Right renal pelvis (tissue), 4 donors: ENCODE results near the gene WWC1. TPM values are rescaled to one million over a fixed set of nuclear protein-coding genes. Genes with fewer than 3 reads are reported as not detected.
"Not testable (repeated sequence)": the region's sequence is repeated elsewhere in the genome, so short reads cannot be mapped to it uniquely, and the experiment has no call there.

Experiments
- DNase-seq, 4 donors: peaks; one replicate each; pipeline ENCODE4 v3.0.0-alpha.2; 2013; ENCODE audit warnings: low read depth in 4 of 4, low spot score in 3 of 4, missing footprints in 1 of 4
- polyA plus RNA-seq, 4 donors: library from polyadenylated mRNA; unstranded; fragments of 120-200 nt; gene quantifications; one replicate each; pipeline ENCODE4 v1.2.1, GENCODE V29; 2013; ENCODE audit not compliant: insufficient read length in 4 of 4

The WWC1 gene
- polyA plus RNA-seq, 4 donors, result 78.3 to 93.0 (median 82.7) TPM

- DNase-seq, result no peak
Measured at GRCh38 chr5:168285696-168286095, 5.7 kb upstream of the WWC1 start.

GRCh38 chr5:168286386-168286785 is 5.1 kb upstream of the WWC1 start:
- DNase-seq, result no peak

- not testable (repeated sequence) for DNase-seq
Measured at GRCh38 chr5:168286863-168287262, 4.6 kb upstream of the WWC1 start.

GRCh38 chr5:168287362-168287761 is 4.1 kb upstream of the WWC1 start:
- no peak for DNase-seq

GRCh38 chr5:168288349-168289245 is 2.8 kb upstream of the WWC1 start:
- no peak for DNase-seq

GRCh38 chr5:168290902-168291341 is 523 bp upstream of the WWC1 start:
- DNase-seq, result no peak

GRCh38 chr5:168291964-168292785 is 730 bp downstream of the WWC1 start:
- DNase-seq, result no peak

GRCh38 chr5:168292786-168293696 is 1.6 kb downstream of the WWC1 start:
- DNase-seq, result no peak

GRCh38 chr5:168295574-168296201 is 4.2 kb downstream of the WWC1 start:
- DNase-seq, result no peak

GRCh38 chr5:168296682-168297081 is 5.2 kb downstream of the WWC1 start:
- DNase-seq, result no peak

- DNase-seq, result no peak
Measured at GRCh38 chr5:168298949-168299348, 7.5 kb downstream of the WWC1 start.

- DNase-seq, result no peak
Measured at GRCh38 chr5:168299372-168299771, 7.9 kb downstream of the WWC1 start.

- DNase-seq, result no peak
Measured at GRCh38 chr5:168300326-168301182, 9.1 kb downstream of the WWC1 start.

GRCh38 chr5:168301593-168302390 is 10.3 kb downstream of the WWC1 start:
- DNase-seq, result no peak

GRCh38 chr5:168302785-168303184 is 11.3 kb downstream of the WWC1 start:
- no peak for DNase-seq

GRCh38 chr5:168303393-168304025 is 12.1 kb downstream of the WWC1 start:
- DNase-seq, result no peak

GRCh38 chr5:168304349-168304748 is 12.9 kb downstream of the WWC1 start:
- DNase-seq, result no peak

GRCh38 chr5:168305281-168305680 is 13.8 kb downstream of the WWC1 start:
- DNase-seq, result no peak
